HepG2 (cell line): ENCODE data around the gene CHODL. TPM values are rescaled to one million over a fixed set of nuclear protein-coding genes. Genes with fewer than 3 reads are reported as not detected.

Experiments
- ATAC-seq: fragments of 200-7000 bp; cut with Tn5 transposase; 3 replicates; pipeline ENCODE4 v1.9.1; 2020; ENCODE audit warnings: mild to moderate bottlenecking, moderate library complexity
- BruUV-seq: library from RNA; stranded (reverse); fragments of 400-500 nt; replicated peaks from 2 replicates; lab custom pipeline; 2021; lab: Mats Ljungman, UMichigan
- CTCF ChIA-PET: fragments of 300-600 bp; formaldehyde crosslinking; extraction: SDS; loops from one replicate; lab custom pipeline; 2021; ENCODE audit warnings: low total read pairs, inconsistent platforms, low intra/inter-chr PET ratio; lab: Yijun Ruan, JAX
- POLR2A ChIA-PET: fragments of 350-600 bp; sonication (Branson Sonifier 250); formaldehyde crosslinking; loops from one replicate; lab custom pipeline; 2020; ENCODE audit warnings: antibody characterized with exemption, inconsistent platforms; lab: Yijun Ruan, JAX
- DNase-seq: peaks from one replicate; pipeline ENCODE4 v3.0.0-alpha.2; 2015; ENCODE audit warnings: low spot score
- FAIRE-seq: peaks from 3 replicates; lab custom pipeline; 2011; peaks lifted over from hg19 to GRCh38; lab: Jason Lieb, UNC
- H2AFZ ChIP-seq: one replicate; pipeline ENCODE4 v1.6.1; 2011; ENCODE audit warnings: low read length, inconsistent platforms
- H3K27ac ChIP-seq: fragments of 300-600 bp; 3 replicates; pipeline ENCODE4 v1.8.0; 2011; ENCODE audit warnings: mixed run types, mild to moderate bottlenecking, mixed read lengths, low read length, inconsistent platforms; ENCODE audit not compliant: insufficient read depth; ENCODE audit errors: extremely low read length
- H3K27me3 ChIP-seq, 2 experiments: fragments of 200-600 bp in 1 of 2; 2 replicates in 1 of 2; 3 replicates in 1 of 2; pipeline versions ENCODE4 v1.6.0 to v1.8.0; 2011; ENCODE audit warnings: low read length in 2 of 2, mild to moderate bottlenecking in 2 of 2, moderate library complexity in 2 of 2, inconsistent platforms in 1 of 2; ENCODE audit not compliant: insufficient read depth in 2 of 2, control insufficient read depth in 1 of 2
- H3K36me3 ChIP-seq, 2 experiments: fragments of 200-600 bp in 1 of 2; replicated peaks in 1 of 2; 2 replicates in 1 of 2; 3 replicates in 1 of 2; pipeline versions ENCODE4 v1.5.1 to v1.8.0; 2011; ENCODE audit warnings: low read length in 2 of 2, inconsistent platforms in 1 of 2; ENCODE audit not compliant: insufficient read depth in 2 of 2, control insufficient read depth in 1 of 2
- H3K4me1 ChIP-seq: 2 replicates; pipeline ENCODE4 v1.5.1; 2012; ENCODE audit warnings: low read length, inconsistent platforms; ENCODE audit not compliant: insufficient read depth
- H3K4me2 ChIP-seq: 2 replicates; pipeline ENCODE4 v1.6.0; 2011; ENCODE audit warnings: low read depth, low read length, inconsistent platforms
- H3K4me3 ChIP-seq, 3 experiments: fragments of 200-600 bp in 1 of 3; sonication (generic), shearing (Covaris generic) in 1 of 3; replicated peaks in 1 of 3; 2 replicates each; pipeline ENCODE4 v1.5.1; 2011 to 2016; ENCODE audit warnings: low read length in 3 of 3, inconsistent platforms in 2 of 3, low read depth in 2 of 3, mild to moderate bottlenecking in 2 of 3, control low read depth in 1 of 3, mixed read lengths in 1 of 3; ENCODE audit not compliant: insufficient read depth in 1 of 3
- H3K79me2 ChIP-seq: one replicate; pipeline ENCODE4 v1.6.1; 2011; ENCODE audit warnings: low read length, inconsistent platforms; ENCODE audit not compliant: insufficient read depth
- H3K9ac ChIP-seq: 2 replicates; pipeline ENCODE4 v1.6.0; 2011; ENCODE audit warnings: mild to moderate bottlenecking, low read depth, low read length, inconsistent platforms; ENCODE audit not compliant: insufficient read depth
- H3K9me3 ChIP-seq: 2 replicates; pipeline ENCODE4 v1.5.1; 2012; ENCODE audit warnings: mild to moderate bottlenecking, low read length
- H4K20me1 ChIP-seq: 2 replicates; pipeline ENCODE4 v1.6.0; 2011; ENCODE audit warnings: inconsistent platforms, mild to moderate bottlenecking, low read length, moderate library complexity; ENCODE audit not compliant: insufficient read depth
- CC2D1A ChIP-seq: sonication (generic); formaldehyde crosslinking; IDR thresholded peaks from 2 replicates; pipeline ENCODE4 v1.8.1; 2023; ENCODE audit warnings: mild to moderate bottlenecking, missing genetic modification reagents
- NFKB2 ChIP-seq: sonication (generic); formaldehyde crosslinking; IDR thresholded peaks from 2 replicates; pipeline ENCODE4 v1.4.0; 2020; ENCODE audit warnings: missing genetic modification reagents, borderline replicate concordance
- NPAS2 ChIP-seq: sonication (generic); formaldehyde crosslinking; IDR thresholded peaks from 2 replicates; pipeline ENCODE4 v1.8.0; 2022; ENCODE audit warnings: mild to moderate bottlenecking, missing genetic modification reagents, borderline replicate concordance
- ZFY ChIP-seq: sonication (generic); formaldehyde crosslinking; IDR thresholded peaks from 2 replicates; pipeline ENCODE4 v1.4.0; 2020; ENCODE audit warnings: missing genetic modification reagents
- ZNF333 ChIP-seq: sonication (generic); formaldehyde crosslinking; IDR thresholded peaks from 2 replicates; pipeline ENCODE4 v1.4.0; 2020; ENCODE audit warnings: mild to moderate bottlenecking, missing genetic modification reagents, borderline replicate concordance
- ZNF432 ChIP-seq: sonication (generic); formaldehyde crosslinking; IDR thresholded peaks from 2 replicates; pipeline ENCODE4 v1.5.0; 2020; ENCODE audit warnings: missing genetic modification reagents, mild to moderate bottlenecking, borderline replicate concordance
- ZNF563 ChIP-seq: sonication (generic); formaldehyde crosslinking; IDR thresholded peaks from 2 replicates; pipeline ENCODE4 v1.8.0; 2022; ENCODE audit warnings: mild to moderate bottlenecking, moderate library complexity, missing genetic modification reagents
- ZSCAN25 ChIP-seq: sonication (generic); formaldehyde crosslinking; IDR thresholded peaks from 2 replicates; pipeline ENCODE4 v1.8.0; 2022; ENCODE audit warnings: mild to moderate bottlenecking, missing genetic modification reagents
- WGBS: methylation state at CpG from one replicate; pipeline ENCODE4 v1.1.6; 2017; ENCODE audit warnings: low lambda C conversion rate; 5-methylcytosine and 5-hydroxymethylcytosine counted together
- in situ Hi-C: cut with HindIII; loops from 2 replicates; pipeline ENCODE4 v1.10.0; 2017; ENCODE audit warnings: low pct_unique_long_range_greater_than_20kb; ENCODE audit not compliant: extremely low pct_ligation_motif_present
- intact Hi-C: fragments of 100-400 bp; cut with micrococcal nuclease; formaldehyde crosslinking; loops from one replicate; pipeline ENCODE4 v1.10.0; 2022; ENCODE audit not compliant: unreplicated experiment
- polyA plus RNA-seq, 8 experiments: library from polyadenylated mRNA; depleted of rRNA in 3 of 8; stranded (reverse) in 7 of 8; unstranded in 1 of 8; fragments of >200 nt; fragmentation: Illumina TruSeq in 4 of 8; extraction: Trizol in 4 of 8; gene quantifications; 2 replicates each; pipeline versions ENCODE4 v1.2.1 to v1.2.3, GENCODE V29; 2011 to 2016; ENCODE audit warnings: low read depth in 4 of 8, missing spikeins in 1 of 8, mixed read lengths in 1 of 8; ENCODE audit not compliant: insufficient read depth in 1 of 8
- total RNA-seq, 5 experiments: library from RNA; depleted of rRNA; stranded (reverse); fragments of >200 nt; fragmentation: Illumina TruSeq; extraction: Trizol; gene quantifications; 2 replicates each; pipeline ENCODE4 v1.2.3, GENCODE V29; 2016; ENCODE audit warnings: low read depth in 1 of 5
- TF ChIP-seq, protein P1 (sequence below): sonication (generic); formaldehyde crosslinking; IDR thresholded peaks from 2 replicates; pipeline ENCODE4 v1.5.0; 2020; ENCODE audit warnings: mild to moderate bottlenecking, missing genetic modification reagents

The CHODL gene
- total and polyA plus RNA-seq, 2 of the 13 experiments (the other 11 are each of a cell fraction or from before 2014, with no cell fraction given): not detected

- Histone ChIP-seq H3K4me2 (no peak overlapping the region), H2AFZ (no peak overlapping the region), H3K79me2 (no peaks in the 10 kb centered on the region), H3K4me3 (no peak overlapping the region), H3K27ac (no peak overlapping the region), H3K4me1 (no peaks in the 10 kb centered on the region), H3K36me3 (no peaks in the 10 kb centered on the region), H4K20me1 (no peaks in the 10 kb centered on the region), H3K9me3 (no peaks in the 10 kb centered on the region), H3K9ac (no peak overlapping the region), H3K27me3 (no peaks in the 10 kb centered on the region)
- 4% methylated on average over 2 of the region's 2 CpGs for WGBS
- in situ Hi-C loops (no loop called here), intact Hi-C loops (no loop called here)
- ChIA-PET CTCF (no interaction called here), POLR2A (no interaction called here)
- FAIRE-seq: no peak
- DNase-seq: no peak
- no peak for ATAC-seq
- TF ChIP-seq NFKB2 (CRISPR knock-in tag) (no peak), NPAS2 (CRISPR knock-in tag) (no peak), ZNF333 (CRISPR knock-in tag) (no peak), ZFY (CRISPR knock-in tag) (no peak), ZSCAN25 (no peak)
- TF ChIP-seq, protein P1, sequence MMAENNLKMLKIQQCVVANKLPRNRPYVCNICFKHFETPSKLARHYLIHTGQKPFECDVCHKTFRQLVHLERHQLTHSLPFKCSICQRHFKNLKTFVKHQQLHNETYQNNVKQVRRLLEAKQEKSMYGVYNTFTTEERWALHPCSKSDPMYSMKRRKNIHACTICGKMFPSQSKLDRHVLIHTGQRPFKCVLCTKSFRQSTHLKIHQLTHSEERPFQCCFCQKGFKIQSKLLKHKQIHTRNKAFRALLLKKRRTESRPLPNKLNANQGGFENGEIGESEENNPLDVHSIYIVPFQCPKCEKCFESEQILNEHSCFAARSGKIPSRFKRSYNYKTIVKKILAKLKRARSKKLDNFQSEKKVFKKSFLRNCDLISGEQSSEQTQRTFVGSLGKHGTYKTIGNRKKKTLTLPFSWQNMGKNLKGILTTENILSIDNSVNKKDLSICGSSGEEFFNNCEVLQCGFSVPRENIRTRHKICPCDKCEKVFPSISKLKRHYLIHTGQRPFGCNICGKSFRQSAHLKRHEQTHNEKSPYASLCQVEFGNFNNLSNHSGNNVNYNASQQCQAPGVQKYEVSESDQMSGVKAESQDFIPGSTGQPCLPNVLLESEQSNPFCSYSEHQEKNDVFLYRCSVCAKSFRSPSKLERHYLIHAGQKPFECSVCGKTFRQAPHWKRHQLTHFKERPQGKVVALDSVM (CRISPR knock-in tag): no peak
- no TSS peak for BruUV-seq
These were observed 8.6 kb downstream of the CHODL start for GRCh38 chr21:18253221-18253620.

- H3K4me1 ChIP-seq: no peaks in the 10 kb centered on the region
- no peak overlapping the region for H3K9ac ChIP-seq
- CTCF ChIA-PET: no interaction called here
- H3K27ac ChIP-seq: no peak overlapping the region
- POLR2A ChIA-PET: no interaction called here
- no peak overlapping the region for H2AFZ ChIP-seq
- in situ Hi-C loops: no loop called here
- FAIRE-seq (no peak), ATAC-seq (no peak), DNase-seq (no peak)
- H3K4me2 ChIP-seq: no peak overlapping the region
- intact Hi-C loops: no loop called here
- 3% methylated on average over 2 of the region's 2 CpGs for WGBS
- TF ChIP-seq ZNF432 (CRISPR knock-in tag) (no peak), ZNF563 (CRISPR knock-in tag) (no peak), CC2D1A (CRISPR knock-in tag) (no peak)
- H3K79me2 ChIP-seq: no peaks in the 10 kb centered on the region
- no peaks in the 10 kb centered on the region for H3K9me3 ChIP-seq
- no peaks in the 10 kb centered on the region for H3K27me3 ChIP-seq
- H3K4me3 ChIP-seq: no peak overlapping the region
- BruUV-seq: no TSS peak
- H4K20me1 ChIP-seq: no peaks in the 10 kb centered on the region
- no peaks in the 10 kb centered on the region for H3K36me3 ChIP-seq
These were observed 9.2 kb downstream of the CHODL start for GRCh38 chr21:18253799-18254198.
